ENCODE measurements around the gene PTPRS. TPM values are rescaled to one million over a fixed set of nuclear protein-coding genes. Genes with fewer than 3 reads are reported as not detected.

Gene PTPRS
- total RNA-seq, 1 experiment from 2014 or later: 93.0 TPM

GRCh38 chr19:5321066-5321642 lies 19.5 kb downstream of the PTPRS start:
- Mint-ChIP-seq H3K36me3 (ENCODE audit: insufficient read depth, unreplicated experiment) (peaks cover 5% of the 10 kb centered on the region), H3K4me3 (ENCODE audit: low read depth, unreplicated experiment) (no peak overlapping the region), H3K9me3 (ENCODE audit: low read depth, unreplicated experiment) (no peaks in the 10 kb centered on the region), H3K27ac (ENCODE audit: unreplicated experiment) (no peak overlapping the region), H3K27me3 (ENCODE audit: unreplicated experiment) (no peaks in the 10 kb centered on the region), H3K4me1 (ENCODE audit: low read depth, unreplicated experiment) (no peaks in the 10 kb centered on the region)
- CTCF ChIA-PET: no interaction called here
- DNase-seq: no peak
- BruUV-seq (replicated peaks): no TSS peak
- no peak for TF ChIP-seq CTCF (IDR thresholded peaks at IDR 0.05; ENCODE audit: unreplicated experiment)
- intact Hi-C loops (cut with micrococcal nuclease; ENCODE audit: unreplicated experiment): no loop called here

GRCh38 chr19:5319516-5319915 lies 21.1 kb downstream of the PTPRS start:
- CTCF ChIA-PET: interaction anchor here (0.7 kb wide), 1 partner anchor 94 kb away, joined by 5 read pairs; no protein-coding TSS in a partner anchor

GRCh38 chr19:5318306-5318705 lies 22.3 kb downstream of the PTPRS start:
- Mint-ChIP-seq H3K9me3 (ENCODE audit: low read depth, unreplicated experiment) (no peaks in the 10 kb centered on the region), H3K27me3 (ENCODE audit: unreplicated experiment) (no peaks in the 10 kb centered on the region), H3K36me3 (ENCODE audit: insufficient read depth, unreplicated experiment) (peaks cover 6% of the 10 kb centered on the region), H3K4me1 (ENCODE audit: low read depth, unreplicated experiment) (no peaks in the 10 kb centered on the region), H3K27ac (ENCODE audit: unreplicated experiment) (no peak overlapping the region), H3K4me3 (ENCODE audit: low read depth, unreplicated experiment) (no peak overlapping the region)
- intact Hi-C loops (cut with micrococcal nuclease; ENCODE audit: unreplicated experiment): no loop called here
- CTCF ChIA-PET: no interaction called here
- no TSS peak for BruUV-seq (replicated peaks)
- no peak for DNase-seq
- no peak for TF ChIP-seq CTCF (IDR thresholded peaks at IDR 0.05; ENCODE audit: unreplicated experiment)

More at GRCh38 chr19:5319516-5319915, 21.1 kb downstream of the PTPRS start:
- H3K36me3 Mint-ChIP-seq (ENCODE audit: insufficient read depth, unreplicated experiment): peaks cover 6% of the 10 kb centered on the region
- intact Hi-C loops (cut with micrococcal nuclease; ENCODE audit: unreplicated experiment): no loop called here
- no TSS peak for BruUV-seq (replicated peaks)
- TF ChIP-seq CTCF (IDR thresholded peaks at IDR 0.05; ENCODE audit: unreplicated experiment): no peak
- no peaks in the 10 kb centered on the region for H3K9me3 Mint-ChIP-seq (ENCODE audit: low read depth, unreplicated experiment)
- no peak overlapping the region for H3K27ac Mint-ChIP-seq (ENCODE audit: unreplicated experiment)
- no peak for DNase-seq
- no peaks in the 10 kb centered on the region for H3K4me1 Mint-ChIP-seq (ENCODE audit: low read depth, unreplicated experiment)
- H3K27me3 Mint-ChIP-seq (ENCODE audit: unreplicated experiment): no peaks in the 10 kb centered on the region
- H3K4me3 Mint-ChIP-seq (ENCODE audit: low read depth, unreplicated experiment): no peak overlapping the region

- CTCF ChIA-PET: no interaction called here
- TF ChIP-seq CTCF (IDR thresholded peaks at IDR 0.05; ENCODE audit: unreplicated experiment): no peak
- BruUV-seq (replicated peaks): no TSS peak
- H3K27me3 Mint-ChIP-seq (ENCODE audit: unreplicated experiment): no peaks in the 10 kb centered on the region
- no peaks in the 10 kb centered on the region for H3K9me3 Mint-ChIP-seq (ENCODE audit: low read depth, unreplicated experiment)
- H3K4me1 Mint-ChIP-seq (ENCODE audit: low read depth, unreplicated experiment): no peaks in the 10 kb centered on the region
- H3K4me3 Mint-ChIP-seq (ENCODE audit: low read depth, unreplicated experiment): no peak overlapping the region
- intact Hi-C loops (cut with micrococcal nuclease; ENCODE audit: unreplicated experiment): no loop called here
- peaks cover 6% of the 10 kb centered on the region for H3K36me3 Mint-ChIP-seq (ENCODE audit: insufficient read depth, unreplicated experiment)
- no peak overlapping the region for H3K27ac Mint-ChIP-seq (ENCODE audit: unreplicated experiment)
- DNase-seq: no peak
These were observed 23.3 kb downstream of the PTPRS start for GRCh38 chr19:5317321-5317720.

Measured in Calu3 (cell line).